CD4-positive, alpha-beta T cell treated with Interleukin-17A for 1 hour (primary cell): ENCODE data around the gene CD164L2.

Experiments used
- DNase-seq: peaks from one replicate; pipeline ENCODE4 v3.0.0-alpha.2; 2020

Gene CD164L2

GRCh38 chr1:27342778-27343638 is 40.1 kb downstream of the CD164L2 start:
- peak; percentile 89 for DNase-seq

- peak; percentile 40 for DNase-seq
Measured at GRCh38 chr1:27342391-27342777, 40.7 kb downstream of the CD164L2 start.

- peak; percentile 69 for DNase-seq
Measured at GRCh38 chr1:27341525-27342252, 41.4 kb downstream of the CD164L2 start, which contains the start of gene SYTL1. SYTL1 (plus strand) TSS chr1:27342022; CDS start chr1:27345335, 3,313 bp downstream.

- DNase-seq = no peak
Measured at GRCh38 chr1:27339213-27339612, 43.9 kb downstream of the CD164L2 start.

- no peak for DNase-seq
Measured at GRCh38 chr1:27338751-27339150, 44.4 kb downstream of the CD164L2 start.

GRCh38 chr1:27336756-27337155 is 46.4 kb downstream of the CD164L2 start:
- DNase-seq = no peak

GRCh38 chr1:27335506-27336422 is 47.4 kb downstream of the CD164L2 start:
- DNase-seq = no peak

GRCh38 chr1:27333717-27334279 is 49.3 kb downstream of the CD164L2 start:
- DNase-seq = no peak

- peak; percentile 70 for DNase-seq
Measured at GRCh38 chr1:27332536-27333281, 50.4 kb downstream of the CD164L2 start.

GRCh38 chr1:27331922-27332321 is 51.2 kb downstream of the CD164L2 start:
- no peak for DNase-seq

GRCh38 chr1:27331426-27331825 is 51.7 kb downstream of the CD164L2 start:
- DNase-seq = no peak

- DNase-seq = no peak
Measured at GRCh38 chr1:27330786-27331185, 52.3 kb downstream of the CD164L2 start.
